HepG2 (cell line): Measurements from ENCODE around the gene GFER. TPM values are rescaled to one million over a fixed set of nuclear protein-coding genes. Genes with fewer than 3 reads are reported as not detected.

Source experiments
- E2F1 ChIP-seq: sonication (generic); formaldehyde crosslinking; IDR thresholded peaks from 2 replicates; pipeline ENCODE4 v1.5.0; 2020; ENCODE audit warnings: missing genetic modification reagents
- FOSL2 ChIP-seq: sonication (generic); formaldehyde crosslinking; IDR thresholded peaks from 2 replicates; pipeline ENCODE4 v1.4.0; 2020; ENCODE audit warnings: missing genetic modification reagents
- GLMP ChIP-seq: sonication (generic); formaldehyde crosslinking; IDR thresholded peaks from 2 replicates; pipeline ENCODE4 v1.9.0; 2021; ENCODE audit warnings: missing genetic modification reagents, mild to moderate bottlenecking, borderline replicate concordance
- HNRNPK ChIP-seq: fragments of 200-400 bp; formaldehyde crosslinking; IDR thresholded peaks from 2 replicates; pipeline ENCODE4 v1.6.1; 2018; ENCODE audit warnings: low read length, low read depth, moderate library complexity, mild to moderate bottlenecking; ENCODE audit not compliant: poor library complexity, severe bottlenecking
- MED13 ChIP-seq: sonication (generic); formaldehyde crosslinking; IDR thresholded peaks from 2 replicates; pipeline ENCODE4 v1.5.0; 2020; ENCODE audit warnings: missing genetic modification reagents
- MXI1 ChIP-seq: IDR thresholded peaks from 3 replicates; pipeline ENCODE4 v1.6.1; 2012; ENCODE audit warnings: low read depth, low read length, inconsistent platforms, borderline replicate concordance
- SKI ChIP-seq: fragments of 450-650 bp; IDR thresholded peaks from one replicate; pipeline ENCODE4 v1.6.1; 2018; ENCODE audit warnings: mild to moderate bottlenecking; ENCODE audit not compliant: partially characterized antibody
- STAG1 ChIP-seq: sonication (generic); formaldehyde crosslinking; IDR thresholded peaks from 2 replicates; pipeline ENCODE4 v1.4.0; 2020; ENCODE audit warnings: missing genetic modification reagents
- ZNF280B ChIP-seq: sonication (generic); formaldehyde crosslinking; IDR thresholded peaks from 2 replicates; pipeline ENCODE4 v1.5.0; 2020; ENCODE audit warnings: missing genetic modification reagents, mild to moderate bottlenecking, borderline replicate concordance
- ZNF329 ChIP-seq: sonication (generic); formaldehyde crosslinking; IDR thresholded peaks from 2 replicates; pipeline ENCODE4 v1.9.0; 2021; ENCODE audit warnings: low read depth, mild to moderate bottlenecking, missing genetic modification reagents
- ZNF446 ChIP-seq: sonication (generic); formaldehyde crosslinking; IDR thresholded peaks from 2 replicates; pipeline ENCODE4 v1.5.0; 2020; ENCODE audit warnings: mild to moderate bottlenecking, missing genetic modification reagents
- ZNF574 ChIP-seq: sonication (generic); formaldehyde crosslinking; IDR thresholded peaks from 2 replicates; pipeline ENCODE4 v1.4.0; 2020; ENCODE audit warnings: missing genetic modification reagents
- ZNF609 ChIP-seq: sonication (generic); formaldehyde crosslinking; IDR thresholded peaks from 2 replicates; pipeline ENCODE4 v1.4.0; 2020; ENCODE audit warnings: mild to moderate bottlenecking, missing genetic modification reagents, borderline replicate concordance
- ZNF749 ChIP-seq: sonication (generic); formaldehyde crosslinking; IDR thresholded peaks from 2 replicates; pipeline ENCODE4 v1.8.0; 2022; ENCODE audit warnings: mild to moderate bottlenecking, missing genetic modification reagents, moderate library complexity, borderline replicate concordance
- ZNF792 ChIP-seq: IDR thresholded peaks from 2 replicates; pipeline ENCODE4 v1.6.1; 2016
- polyA plus RNA-seq, 8 experiments: library from polyadenylated mRNA; depleted of rRNA in 3 of 8; stranded (reverse) in 7 of 8; unstranded in 1 of 8; fragments of >200 nt; fragmentation: Illumina TruSeq in 4 of 8; extraction: Trizol in 4 of 8; gene quantifications; 2 replicates each; pipeline versions ENCODE4 v1.2.1 to v1.2.3, GENCODE V29; 2011 to 2016; ENCODE audit warnings: low read depth in 4 of 8, missing spikeins in 1 of 8, mixed read lengths in 1 of 8; ENCODE audit not compliant: insufficient read depth in 1 of 8
- total RNA-seq, 5 experiments: library from RNA; depleted of rRNA; stranded (reverse); fragments of >200 nt; fragmentation: Illumina TruSeq; extraction: Trizol; gene quantifications; 2 replicates each; pipeline ENCODE4 v1.2.3, GENCODE V29; 2016; ENCODE audit warnings: low read depth in 1 of 5

GFER gene
- total and polyA plus RNA-seq, 2 of the 13 experiments (the other 11 are each of a cell fraction or from before 2014, with no cell fraction given), result 28.6 to 71.7 TPM

- TF ChIP-seq ZNF749 (0 out of 2 replicates have a peak, but pooled peaks have one; percentile 66), MED13 (CRISPR knock-in tag) (0 out of 2 replicates have a peak, but pooled peaks have one; percentile 30), ZNF574 (peak; percentile 69), ZNF792 (CRISPR knock-in tag) (peak; percentile 69; the same call in 1 of the 2 replicates), HNRNPK (no peak), ZNF446 (CRISPR knock-in tag) (peak; percentile 62; the same call in 1 of the 2 replicates), ZNF609 (CRISPR knock-in tag) (peak; percentile 32; the same call in 1 of the 2 replicates), SKI (peak; percentile 34), FOSL2 (CRISPR knock-in tag) (peak; percentile 40; the same call in 1 of the 2 replicates), ZNF280B (peak; percentile 34; the same call in 1 of the 2 replicates), GLMP (no peak), ZNF329 (CRISPR knock-in tag) (no peak), E2F1 (CRISPR knock-in tag) (0 out of 2 replicates have a peak, but pooled peaks have one; percentile 40), MXI1 (peak; percentile 74; the same call in 1 of the 3 replicates), STAG1 (CRISPR knock-in tag) (peak; percentile 96)
Measured at GRCh38 chr16:2023092-2024031, 39.4 kb downstream of the GFER start (continued).
